HCT116 (cell line): ENCODE measurements around the gene COQ10A. TPM values are rescaled to one million over a fixed set of nuclear protein-coding genes. Genes with fewer than 3 reads are reported as not detected.

Source experiments
- ATAC-seq: fragments of 200-7000 bp; cut with Tn5 transposase; 2 replicates; pipeline ENCODE4 v1.9.1; 2020; ENCODE audit warnings: mild to moderate bottlenecking, moderate library complexity
- BruUV-seq: library from RNA; stranded (reverse); fragments of 400-500 nt; replicated peaks from 2 replicates; lab custom pipeline; 2021; lab: Mats Ljungman, UMichigan
- CTCF ChIA-PET: fragments of 300-600 bp; sonication (Branson Sonifier 250); formaldehyde crosslinking; loops from one replicate; lab custom pipeline; 2021; ENCODE audit warnings: antibody characterized with exemption; lab: Charles Lee
- POLR2A ChIA-PET: fragments of 300-600, 350-600 bp; sonication (Branson Sonifier 250); formaldehyde crosslinking; loops from one replicate; lab custom pipeline; 2021; ENCODE audit warnings: antibody characterized with exemption; lab: Charles Lee
- RAD21 ChIA-PET, 2 experiments: fragments of 300-600 bp; sonication (Branson Sonifier 250); formaldehyde crosslinking; loops; one replicate each; lab custom pipeline; 2023; ENCODE audit warnings: low total read pairs in 2 of 2; ENCODE audit not compliant: uncharacterized antibody in 2 of 2, unreplicated experiment in 2 of 2, low non-redundant PET in 1 of 2; lab: Charles Lee
- DNase-seq: peaks from one replicate; pipeline ENCODE4 v3.0.0-alpha.2; 2010; ENCODE audit warnings: low read depth, low spot score
- H2AFZ ChIP-seq: fragments of 200-600 bp; shearing (Covaris generic), sonication (generic); 2 replicates; pipeline ENCODE4 v1.6.1; 2017; ENCODE audit warnings: low read depth, mixed run types, mixed read lengths, antibody characterized with exemption, low read length; ENCODE audit not compliant: poor library complexity, severe bottlenecking
- H3K27ac ChIP-seq: 2 replicates; pipeline ENCODE4 v1.5.1; 2012; ENCODE audit warnings: low read depth, low read length
- H3K27me3 ChIP-seq: fragments of 200-600 bp; sonication (generic); 2 replicates; pipeline ENCODE4 v1.6.1; 2016; ENCODE audit warnings: mixed run types, low read length, mixed read lengths; ENCODE audit not compliant: insufficient read depth
- H3K36me3 ChIP-seq, 2 experiments: fragments of 200-500 bp in 1 of 2; fragments of 200-600 bp in 1 of 2; sonication (Bioruptor generic) in 1 of 2; sonication (generic) in 1 of 2; 2 replicates each; pipeline versions ENCODE4 v1.5.1 to v1.6.1; 2014 to 2016; ENCODE audit warnings: low read length in 2 of 2, inconsistent platforms in 1 of 2, mixed read lengths in 1 of 2, mixed run types in 1 of 2; ENCODE audit not compliant: insufficient read depth in 2 of 2, control insufficient read depth in 1 of 2
- H3K4me1 ChIP-seq, 2 experiments: fragments of 200-600 bp in 1 of 2; sonication (generic) in 1 of 2; 2 replicates each; pipeline versions ENCODE4 v1.5.1 to v1.6.1; 2012 to 2017; ENCODE audit warnings: low read length in 2 of 2, inconsistent platforms in 1 of 2, mild to moderate bottlenecking in 1 of 2, mixed read lengths in 1 of 2, mixed run types in 1 of 2, moderate library complexity in 1 of 2; ENCODE audit not compliant: insufficient read depth in 2 of 2, control insufficient read depth in 1 of 2
- H3K4me2 ChIP-seq: fragments of 200-600 bp; sonication (generic); 2 replicates; pipeline ENCODE4 v1.6.1; 2017; ENCODE audit warnings: mixed run types, low read length, mixed read lengths
- H3K4me3 ChIP-seq, 2 experiments: fragments of 200-600 bp in 1 of 2; sonication (generic) in 1 of 2; replicated peaks in 1 of 2; 2 replicates each; pipeline ENCODE4 v1.5.1; 2011 to 2016; ENCODE audit warnings: low read length in 2 of 2, control low read depth in 1 of 2, low read depth in 1 of 2, mild to moderate bottlenecking in 1 of 2, mixed read lengths in 1 of 2, mixed run types in 1 of 2
- H3K79me2 ChIP-seq: fragments of 200-600 bp; sonication (generic); 2 replicates; pipeline ENCODE4 v1.6.1; 2017; ENCODE audit warnings: mild to moderate bottlenecking, mixed run types, low read length, moderate library complexity, mixed read lengths; ENCODE audit not compliant: insufficient read depth
- H3K9ac ChIP-seq: fragments of 200-600 bp; sonication (generic); 2 replicates; pipeline ENCODE4 v1.6.1; 2016; ENCODE audit warnings: low read length, mixed read lengths
- H3K9me2 ChIP-seq: fragments of 200-600 bp; sonication (generic), shearing (Covaris generic); 2 replicates; pipeline ENCODE4 v1.6.1; 2017; ENCODE audit warnings: mixed run types, mild to moderate bottlenecking, moderate library complexity; ENCODE audit not compliant: insufficient read depth
- H3K9me3 ChIP-seq, 2 experiments: fragments of 200-500 bp in 1 of 2; fragments of 200-600 bp in 1 of 2; sonication (Bioruptor generic) in 1 of 2; sonication (generic) in 1 of 2; 2 replicates each; pipeline ENCODE4 v1.6.1; 2014 to 2017; ENCODE audit warnings: low read length in 2 of 2, mixed read lengths in 2 of 2, inconsistent platforms in 1 of 2, low read depth in 1 of 2, mild to moderate bottlenecking in 1 of 2, mixed run types in 1 of 2, moderate library complexity in 1 of 2; ENCODE audit not compliant: control insufficient read depth in 1 of 2, insufficient read depth in 1 of 2
- H4K20me1 ChIP-seq: fragments of 200-600 bp; sonication (generic), shearing (Covaris generic); 2 replicates; pipeline ENCODE4 v1.6.1; 2017; ENCODE audit warnings: mixed run types, mild to moderate bottlenecking, moderate library complexity; ENCODE audit not compliant: insufficient read depth
- EGR1 ChIP-seq: IDR thresholded peaks from 2 replicates; pipeline ENCODE4 v1.6.1; 2012; ENCODE audit warnings: low read depth
- ELF1 ChIP-seq: IDR thresholded peaks from 2 replicates; pipeline ENCODE4 v1.6.1; 2012; ENCODE audit warnings: low read depth, borderline replicate concordance
- EZH2phosphoT487 ChIP-seq: fragments of 200-600 bp; IDR thresholded peaks from 2 replicates; pipeline ENCODE4 v1.6.1; 2018; ENCODE audit warnings: antibody characterized with exemption, borderline replicate concordance
- JUND ChIP-seq: IDR thresholded peaks from 2 replicates; pipeline ENCODE4 v1.6.1; 2012
- POLR2A ChIP-seq: IDR thresholded peaks from 2 replicates; pipeline ENCODE4 v1.7.0; 2011; ENCODE audit warnings: borderline replicate concordance; ENCODE audit not compliant: insufficient read depth, insufficient read length; ENCODE audit errors: extremely low read depth
- POLR2AphosphoS5 ChIP-seq: IDR thresholded peaks from 2 replicates; pipeline ENCODE4 v1.6.1; 2011; ENCODE audit warnings: mild to moderate bottlenecking, low read depth, low read length, moderate library complexity
- RAD21 ChIP-seq: IDR thresholded peaks from 2 replicates; pipeline ENCODE4 v1.6.1; 2012; ENCODE audit warnings: low read depth, mild to moderate bottlenecking
- REST ChIP-seq: IDR thresholded peaks from 2 replicates; pipeline ENCODE4 v1.6.1; 2012; ENCODE audit warnings: low read depth
- SIN3A ChIP-seq: IDR thresholded peaks from 2 replicates; pipeline ENCODE4 v1.6.1; 2012; ENCODE audit warnings: low read depth
- SRF ChIP-seq: IDR thresholded peaks from 2 replicates; pipeline ENCODE4 v1.6.1; 2012; ENCODE audit warnings: low read depth
- TCF7L2 ChIP-seq: IDR thresholded peaks from 2 replicates; pipeline ENCODE4 v1.7.0; 2011; ENCODE audit warnings: borderline replicate concordance, inconsistent platforms; ENCODE audit not compliant: insufficient read depth, insufficient read length; ENCODE audit errors: extremely low read depth
- YY1 ChIP-seq: IDR thresholded peaks from 2 replicates; pipeline ENCODE4 v1.6.1; 2011; ENCODE audit warnings: low read length, low read depth, moderate library complexity, mild to moderate bottlenecking; ENCODE audit not compliant: insufficient replicate concordance; ENCODE audit errors: extremely low read depth
- ZFX ChIP-seq: fragments of 450-650 bp; IDR thresholded peaks from 2 replicates; pipeline ENCODE4 v1.6.1; 2017
- ZNF274 ChIP-seq: fragments of 200-500 bp; sonication (Bioruptor generic); IDR thresholded peaks from 2 replicates; pipeline ENCODE4 v1.6.1; 2014; ENCODE audit warnings: mild to moderate bottlenecking, low read depth, low read length, inconsistent platforms
- intact Hi-C: fragments of 100-400 bp; cut with micrococcal nuclease; formaldehyde crosslinking; loops from 2 replicates; pipeline ENCODE4 v1.10.0; 2022
- total RNA-seq: library from RNA; stranded (reverse); gene quantifications from one replicate; pipeline ENCODE4 v1.2.1, GENCODE V29; 2021; ENCODE audit not compliant: unreplicated experiment
- TF ChIP-seq, protein P1 (sequence below): IDR thresholded peaks from 2 replicates; pipeline ENCODE4 v1.6.1; 2012

Gene COQ10A
- total RNA-seq, 1 experiment from 2014 or later, result 11.7 TPM

DNA sequence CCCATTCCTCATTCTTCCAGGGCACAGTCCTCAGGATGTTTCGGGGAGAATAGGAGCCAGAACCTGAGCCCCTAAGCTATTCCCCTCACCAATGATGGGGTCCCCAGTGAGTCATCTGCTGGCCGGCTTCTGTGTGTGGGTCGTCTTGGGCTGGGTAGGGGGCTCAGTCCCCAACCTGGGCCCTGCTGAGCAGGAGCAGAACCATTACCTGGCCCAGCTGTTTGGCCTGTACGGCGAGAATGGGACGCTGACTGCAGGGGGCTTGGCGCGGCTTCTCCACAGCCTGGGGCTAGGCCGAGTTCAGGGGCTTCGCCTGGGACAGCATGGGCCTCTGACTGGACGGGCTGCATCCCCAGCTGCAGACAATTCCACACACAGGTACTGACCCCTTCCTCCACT, 35.6 kb upstream of the COQ10A start:
- Histone ChIP-seq H3K9me2 (no peaks in the 10 kb centered on the region), H4K20me1 (no peaks in the 10 kb centered on the region), H3K27ac (no peak overlapping the region), H3K9ac (no peak overlapping the region), H3K79me2 (no peaks in the 10 kb centered on the region), H3K4me1 (peaks cover 0 to 6% of the 10 kb centered on the region in 2 experiments; a peak in 1 of 4 replicates), H3K9me3 (no peaks in the 10 kb centered on the region), H3K4me2 (no peak overlapping the region), H2AFZ (no peak overlapping the region), H3K27me3 (no peaks in the 10 kb centered on the region), H3K36me3 (peaks cover 0 to 2% of the 10 kb centered on the region in 2 experiments; a peak in 1 of 4 replicates), H3K4me3 (no peak overlapping the region)
- ChIA-PET POLR2A (no interaction called here), CTCF (no interaction called here), RAD21 (no interaction called here)
- intact Hi-C loops, result no loop called here
- no TSS peak for BruUV-seq
- no peak for ATAC-seq
- DNase-seq, result no peak
- TF ChIP-seq EZH2phosphoT487, result no peak
- TF ChIP-seq JUND, result no peak
- TF ChIP-seq ZFX, result no peak

GRCh38 chr12:56234746-56235436, 31.9 kb upstream of the COQ10A start:
- ChIA-PET POLR2A (no interaction called here), CTCF (no interaction called here), RAD21 (no interaction called here)
- no peaks in the 10 kb centered on the region for H3K79me2 ChIP-seq
- H3K4me3 ChIP-seq, result no peak overlapping the region
- TF ChIP-seq YY1, result no peak
- TF ChIP-seq POLR2AphosphoS5, result no peak
- TF ChIP-seq SRF, result no peak
- TF ChIP-seq EZH2phosphoT487, result no peak
- TF ChIP-seq REST, result no peak
- no peak for TF ChIP-seq ZNF274
- TF ChIP-seq RAD21, result no peak
- TF ChIP-seq SIN3A, result no peak
- no peak for TF ChIP-seq POLR2A
- no peak for TF ChIP-seq TCF7L2
- TF ChIP-seq, protein P1, sequence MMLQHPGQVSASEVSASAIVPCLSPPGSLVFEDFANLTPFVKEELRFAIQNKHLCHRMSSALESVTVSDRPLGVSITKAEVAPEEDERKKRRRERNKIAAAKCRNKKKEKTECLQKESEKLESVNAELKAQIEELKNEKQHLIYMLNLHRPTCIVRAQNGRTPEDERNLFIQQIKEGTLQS, result no peak
- no peak for TF ChIP-seq ELF1
- TF ChIP-seq EGR1, result no peak
- TF ChIP-seq ZFX, result no peak
- no TSS peak for BruUV-seq
- no peaks in the 10 kb centered on the region for H3K9me2 ChIP-seq
- no peak overlapping the region for H2AFZ ChIP-seq
- no peaks in the 10 kb centered on the region for H4K20me1 ChIP-seq
- H3K27ac ChIP-seq, result no peak overlapping the region
- ATAC-seq, result no peak
- intact Hi-C loops, result no loop called here
- no peak overlapping the region for H3K4me2 ChIP-seq
- peaks cover 0 to 3% of the 10 kb centered on the region in 2 experiments; a peak in 2 of 4 replicates for H3K36me3 ChIP-seq
- no peaks in the 10 kb centered on the region for H3K9me3 ChIP-seq
- H3K9ac ChIP-seq, result no peak overlapping the region
- no peaks in the 10 kb centered on the region for H3K27me3 ChIP-seq
- H3K4me1 ChIP-seq, result peaks cover 0 to 6% of the 10 kb centered on the region in 2 experiments; a peak in 1 of 4 replicates
- no peak for DNase-seq
